IMR-90 (cell line): ENCODE measurements around the gene HOXD13. TPM values are rescaled to one million over a fixed set of nuclear protein-coding genes. Genes with fewer than 3 reads are reported as not detected.

Source experiments
- ATAC-seq: fragments of 200-7000 bp; cut with Tn5 transposase; 2 replicates; pipeline ENCODE4 v1.9.1; 2020; ENCODE audit warnings: low read depth, mild to moderate bottlenecking, moderate library complexity
- BruUV-seq: library from RNA; stranded (reverse); fragments of 400-500 nt; replicated peaks from 2 replicates; lab custom pipeline; 2021; lab: Mats Ljungman, UMichigan
- CTCF ChIA-PET: fragments of 300-600 bp; formaldehyde crosslinking; extraction: SDS; loops from one replicate; lab custom pipeline; 2021; ENCODE audit warnings: antibody characterized with exemption; lab: Yijun Ruan, JAX
- POLR2A ChIA-PET: fragments of 300-600 bp; sonication (Branson Sonifier 250); formaldehyde crosslinking; loops from one replicate; lab custom pipeline; 2022; ENCODE audit warnings: antibody characterized with exemption; ENCODE audit not compliant: unreplicated experiment; lab: Charles Lee
- DNase-seq: peaks from one replicate; pipeline ENCODE4 v3.0.0; 2013
- H2AFZ ChIP-seq: replicated peaks from 2 replicates; pipeline ENCODE3; 2013; ENCODE audit warnings: low read length, mild to moderate bottlenecking; ENCODE audit not compliant: poor library complexity
- H2AK5ac ChIP-seq: 2 replicates; pipeline ENCODE4 v1.6.1; 2013; ENCODE audit warnings: low read depth, low read length, inconsistent platforms
- H2AK9ac ChIP-seq: replicated peaks from 2 replicates; pipeline ENCODE3; 2013; ENCODE audit warnings: mild to moderate bottlenecking, low read depth, low read length, moderate library complexity; ENCODE audit not compliant: poor library complexity
- H2BK120ac ChIP-seq: 2 replicates; pipeline ENCODE4 v1.6.1; 2013; ENCODE audit warnings: low read depth, low read length, inconsistent platforms
- H2BK15ac ChIP-seq: 3 replicates; pipeline ENCODE4 v1.6.1; 2013; ENCODE audit warnings: low read depth, low read length, inconsistent platforms
- H2BK20ac ChIP-seq: 2 replicates; pipeline ENCODE4 v1.6.1; 2013; ENCODE audit warnings: low read depth, mild to moderate bottlenecking, inconsistent platforms, low read length, moderate library complexity
- H2BK5ac ChIP-seq: 2 replicates; pipeline ENCODE4 v1.6.1; 2013; ENCODE audit warnings: mild to moderate bottlenecking, low read depth, low read length, inconsistent platforms; ENCODE audit not compliant: poor library complexity, severe bottlenecking
- H3K14ac ChIP-seq: replicated peaks from 2 replicates; pipeline ENCODE4 v1.6.1; 2013; ENCODE audit warnings: low read depth, low read length, inconsistent platforms
- H3K18ac ChIP-seq: 2 replicates; pipeline ENCODE4 v1.6.1; 2013; ENCODE audit warnings: low read depth, low read length, control low read depth
- H3K23ac ChIP-seq: 2 replicates; pipeline ENCODE4 v1.6.1; 2013; ENCODE audit warnings: low read depth, low read length, inconsistent platforms
- H3K27ac ChIP-seq: 2 replicates; pipeline ENCODE4 v1.5.1; 2013; ENCODE audit warnings: mild to moderate bottlenecking, control low read depth, low read length; ENCODE audit not compliant: insufficient read depth
- H3K27me3 ChIP-seq: 2 replicates; pipeline ENCODE4 v1.6.1; 2013; ENCODE audit warnings: low read length; ENCODE audit not compliant: control insufficient read depth, insufficient read depth
- H3K36me3 ChIP-seq: 2 replicates; pipeline ENCODE4 v1.6.1; 2013; ENCODE audit warnings: low read length, mixed read lengths; ENCODE audit not compliant: control insufficient read depth, insufficient read depth
- H3K4ac ChIP-seq: 2 replicates; pipeline ENCODE4 v1.6.1; 2013; ENCODE audit warnings: low read depth, low read length, inconsistent platforms
- H3K4me1 ChIP-seq: 2 replicates; pipeline ENCODE4 v1.6.1; 2013; ENCODE audit warnings: low read length, mixed read lengths; ENCODE audit not compliant: control insufficient read depth, insufficient read depth
- H3K4me2 ChIP-seq: 2 replicates; pipeline ENCODE4 v1.6.1; 2013; ENCODE audit warnings: low read depth, mild to moderate bottlenecking, control low read depth, low read length, moderate library complexity
- H3K4me3 ChIP-seq: 2 replicates; pipeline ENCODE4 v1.5.1; 2013; ENCODE audit warnings: low read depth, mild to moderate bottlenecking, control low read depth, low read length, moderate library complexity; ENCODE audit not compliant: insufficient read depth
- H3K56ac ChIP-seq: 2 replicates; pipeline ENCODE4 v1.6.1; 2013; ENCODE audit warnings: low read length, inconsistent platforms; ENCODE audit not compliant: insufficient read depth; ENCODE audit errors: extremely low read depth
- H3K79me1 ChIP-seq, 2 experiments: 2 replicates each; pipeline ENCODE4 v1.6.1; 2013; ENCODE audit warnings: low read length in 2 of 2, inconsistent platforms in 1 of 2, low read depth in 1 of 2
- H3K9ac ChIP-seq: 2 replicates; pipeline ENCODE4 v1.6.1; 2013; ENCODE audit warnings: low read depth, low read length, control low read depth
- H3K9me1 ChIP-seq: 2 replicates; pipeline ENCODE4 v1.6.1; 2013; ENCODE audit warnings: low read length, inconsistent platforms; ENCODE audit not compliant: insufficient read depth
- H3K9me3 ChIP-seq: 2 replicates; pipeline ENCODE4 v1.6.1; 2013; ENCODE audit warnings: low read length; ENCODE audit not compliant: control insufficient read depth, insufficient read depth
- H4K20me1 ChIP-seq: 2 replicates; pipeline ENCODE4 v1.6.1; 2013; ENCODE audit warnings: low read length, inconsistent platforms; ENCODE audit not compliant: insufficient read depth
- H4K5ac ChIP-seq: 2 replicates; pipeline ENCODE4 v1.6.1; 2013; ENCODE audit warnings: mild to moderate bottlenecking, low read depth, low read length, control low read depth
- H4K8ac ChIP-seq, 2 experiments: 2 replicates each; pipeline ENCODE4 v1.6.1; 2013; ENCODE audit warnings: low read depth in 2 of 2, low read length in 2 of 2, control low read depth in 1 of 2, inconsistent platforms in 1 of 2
- H4K91ac ChIP-seq: 2 replicates; pipeline ENCODE4 v1.6.1; 2013; ENCODE audit warnings: low read depth, low read length, inconsistent platforms; ENCODE audit not compliant: insufficient read depth
- BHLHE40 ChIP-seq: fragments of 150-350 bp; IDR thresholded peaks from 2 replicates; pipeline ENCODE4 v1.6.1; 2016; ENCODE audit warnings: mild to moderate bottlenecking, low read depth, low read length
- CEBPB ChIP-seq: IDR thresholded peaks from 2 replicates; pipeline ENCODE4 v1.6.1; 2012; ENCODE audit warnings: low read depth, low read length, improper control_type of control experiment
- CHD1 ChIP-seq: IDR thresholded peaks from 2 replicates; pipeline ENCODE4 v1.6.1; 2012; ENCODE audit warnings: low read depth, low read length, improper control_type of control experiment
- CTCF ChIP-seq: conservative IDR thresholded peaks from 2 replicates; pipeline ENCODE4 v1.5.1; 2012; ENCODE audit warnings: mild to moderate bottlenecking, low read depth, low read length, improper control_type of control experiment
- FOS ChIP-seq: fragments of 150-350 bp; IDR thresholded peaks from 2 replicates; pipeline ENCODE4 v1.6.1; 2016; ENCODE audit warnings: low read depth, low read length
- MAFK ChIP-seq: IDR thresholded peaks from 2 replicates; pipeline ENCODE4 v1.6.1; 2012; ENCODE audit warnings: low read depth, low read length, improper control_type of control experiment
- MAZ ChIP-seq: IDR thresholded peaks from 2 replicates; pipeline ENCODE4 v1.6.1; 2012; ENCODE audit warnings: low read depth, mild to moderate bottlenecking, low read length, improper control_type of control experiment, moderate library complexity, borderline replicate concordance
- MXI1 ChIP-seq: IDR thresholded peaks from 2 replicates; pipeline ENCODE4 v1.6.1; 2012; ENCODE audit warnings: low read depth, mild to moderate bottlenecking, low read length, moderate library complexity, borderline replicate concordance
- NFE2L2 ChIP-seq: fragments of 150-350 bp; IDR thresholded peaks from 2 replicates; pipeline ENCODE4 v1.6.1; 2016; ENCODE audit warnings: low read depth, mild to moderate bottlenecking, low read length
- POLR2A ChIP-seq: IDR thresholded peaks from 2 replicates; pipeline ENCODE4 v1.6.1; 2012; ENCODE audit warnings: mild to moderate bottlenecking, low read depth, low read length
- RAD21 ChIP-seq: IDR thresholded peaks from 2 replicates; pipeline ENCODE4 v1.6.1; 2012; ENCODE audit warnings: low read length, improper control_type of control experiment
- RCOR1 ChIP-seq: IDR thresholded peaks from 2 replicates; pipeline ENCODE4 v1.6.1; 2012; ENCODE audit warnings: mild to moderate bottlenecking, low read length, improper control_type of control experiment; ENCODE audit not compliant: insufficient replicate concordance
- RFX5 ChIP-seq: IDR thresholded peaks from 2 replicates; pipeline ENCODE4 v1.8.0; 2012; ENCODE audit warnings: low read depth, mild to moderate bottlenecking, low read length, moderate library complexity
- SMC3 ChIP-seq: fragments of 150-350 bp; IDR thresholded peaks from 2 replicates; pipeline ENCODE4 v1.6.1; 2016; ENCODE audit warnings: low read depth, mild to moderate bottlenecking, antibody characterized with exemption, low read length, moderate library complexity
- USF2 ChIP-seq: fragments of 150-350 bp; IDR thresholded peaks from 2 replicates; pipeline ENCODE4 v1.6.1; 2017; ENCODE audit warnings: mild to moderate bottlenecking, antibody characterized with exemption, low read length, low read depth
- WGBS, 2 experiments: methylation state at CpG; one replicate each; pipeline versions ENCODE4 v1.1.5 to v1.1.7; 2013; ENCODE audit warnings: missing lambda C conversion rate in 2 of 2; ENCODE audit not compliant: insufficient read length in 1 of 2; ENCODE audit errors: extremely low coverage in 2 of 2; 5-methylcytosine and 5-hydroxymethylcytosine counted together
- dilution Hi-C: fragments of 300-500 bp; cut with HindIII; formaldehyde crosslinking; loops from one replicate; pipeline ENCODE4 v1.14.3; 2018; ENCODE audit warnings: low sequenced_read_pairs; ENCODE audit not compliant: unreplicated experiment
- in situ Hi-C: fragments of 300-500 bp; cut with MboI; formaldehyde crosslinking; loops from 3 replicates; pipeline ENCODE4 v1.14.3; 2019; ENCODE audit warnings: low sequenced_read_pairs, inconsistent platforms, mixed read lengths
- intact Hi-C: fragments of 100-400 bp; cut with micrococcal nuclease; formaldehyde crosslinking; loops from 2 replicates; pipeline ENCODE4 v1.10.0; 2022
- polyA plus RNA-seq, 3 experiments: library from polyadenylated mRNA; depleted of rRNA; stranded (reverse); fragments of >200 nt; gene quantifications; 2 replicates each; pipeline ENCODE4 v1.2.3, GENCODE V29; 2012; ENCODE audit warnings: low replicate concordance in 1 of 3
- total RNA-seq: library from RNA; depleted of rRNA; stranded (reverse); fragments of >200 nt; gene quantifications from 2 replicates; pipeline ENCODE4 v1.2.3, GENCODE V29; 2012

HOXD13 gene
- total and polyA plus RNA-seq, 2 of the 4 experiments (the other 2 are of a cell fraction), result not detected

DNA sequence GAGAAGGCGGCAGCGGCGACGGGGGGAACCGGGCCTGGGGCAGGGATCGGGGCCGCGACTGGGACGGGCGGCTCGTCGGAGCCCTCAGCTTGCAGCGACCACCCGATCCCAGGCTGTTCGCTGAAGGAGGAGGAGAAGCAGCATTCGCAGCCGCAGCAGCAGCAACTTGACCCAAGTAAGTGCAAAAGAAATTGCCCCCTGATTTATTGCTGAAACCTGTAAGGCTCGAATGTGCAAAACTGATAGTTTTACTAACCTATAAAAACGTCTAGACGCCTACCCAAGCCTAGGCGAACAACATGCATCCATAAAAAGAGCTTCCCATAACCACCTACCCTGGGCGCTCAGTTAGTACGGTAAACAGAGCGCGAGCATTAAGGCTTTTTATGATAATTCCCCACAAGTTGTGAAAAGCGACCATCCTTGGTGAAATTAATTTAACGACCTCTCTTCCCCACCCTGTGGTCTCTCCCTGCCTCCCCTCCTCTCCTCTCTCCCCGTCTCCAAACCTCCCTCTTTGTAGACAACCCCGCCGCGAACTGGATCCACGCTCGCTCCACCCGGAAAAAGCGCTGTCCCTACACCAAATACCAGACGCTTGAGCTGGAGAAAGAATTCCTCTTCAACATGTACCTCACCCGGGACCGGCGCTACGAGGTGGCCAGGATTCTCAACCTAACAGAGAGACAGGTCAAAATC is 31.0 kb downstream of the HOXD13 start:
- Histone ChIP-seq H3K4me1 (no peaks in the 10 kb centered on the region), H3K27ac (no peak overlapping the region), H3K4me2 (no peak overlapping the region), H2AK9ac (no peak overlapping the region), H3K23ac (no peak overlapping the region), H2BK20ac (no peak overlapping the region), H3K36me3 (no peaks in the 10 kb centered on the region), H3K14ac (no peak overlapping the region), H3K79me1 (no peaks in the 10 kb centered on the region), H3K9me1 (no peaks in the 10 kb centered on the region), H4K20me1 (no peaks in the 10 kb centered on the region; the same call in 1 of the 2 replicates), H3K4me3 (no peak overlapping the region), H2AK5ac (no peak overlapping the region), H3K4ac (no peak overlapping the region), H4K8ac (no peak overlapping the region), H3K18ac (no peak overlapping the region), H3K9me3 (peaks cover 3% of the 10 kb centered on the region), H3K27me3 (peaks cover 90% of the 10 kb centered on the region), H2BK15ac (no peak overlapping the region), H3K56ac (no peak overlapping the region), H2BK120ac (no peak overlapping the region), H4K91ac (no peak overlapping the region), H4K5ac (no peak overlapping the region), H2BK5ac (no peak overlapping the region), H3K9ac (no peak overlapping the region), H2AFZ (peak overlapping the region; percentile 19)
- intact Hi-C loops, result no loop called here
- ChIA-PET CTCF (no interaction called here), POLR2A (no interaction called here)
- dilution Hi-C loops, result no loop called here
- BruUV-seq, result no TSS peak
- 0% methylated on average over 21 of the region's 40 CpGs; no CpG with 5 or more reads in 1 of the 2 experiments for WGBS, 2 experiments
- ATAC-seq, result no peak
- in situ Hi-C loops, result loop anchor here (10.0 kb wide), 2 partner anchors 331 to 1031 kb away; no protein-coding TSS in a partner anchor
- TF ChIP-seq CHD1, result no peak
- TF ChIP-seq FOS, result no peak
- TF ChIP-seq USF2, result no peak
- no peak for TF ChIP-seq MAFK
- no peak for TF ChIP-seq NFE2L2
- no peak for TF ChIP-seq POLR2A
- TF ChIP-seq BHLHE40, result no peak
- TF ChIP-seq MAZ, result no peak
- TF ChIP-seq CEBPB, result no peak
- no peak for TF ChIP-seq SMC3
- TF ChIP-seq MXI1, result no peak
- TF ChIP-seq CTCF, result no peak
- no peak for TF ChIP-seq RCOR1
- TF ChIP-seq RFX5, result no peak
- no peak for TF ChIP-seq RAD21
- DNase-seq, result no peak
